Measurements from ENCODE around the gene ADAM29.

DNA sequence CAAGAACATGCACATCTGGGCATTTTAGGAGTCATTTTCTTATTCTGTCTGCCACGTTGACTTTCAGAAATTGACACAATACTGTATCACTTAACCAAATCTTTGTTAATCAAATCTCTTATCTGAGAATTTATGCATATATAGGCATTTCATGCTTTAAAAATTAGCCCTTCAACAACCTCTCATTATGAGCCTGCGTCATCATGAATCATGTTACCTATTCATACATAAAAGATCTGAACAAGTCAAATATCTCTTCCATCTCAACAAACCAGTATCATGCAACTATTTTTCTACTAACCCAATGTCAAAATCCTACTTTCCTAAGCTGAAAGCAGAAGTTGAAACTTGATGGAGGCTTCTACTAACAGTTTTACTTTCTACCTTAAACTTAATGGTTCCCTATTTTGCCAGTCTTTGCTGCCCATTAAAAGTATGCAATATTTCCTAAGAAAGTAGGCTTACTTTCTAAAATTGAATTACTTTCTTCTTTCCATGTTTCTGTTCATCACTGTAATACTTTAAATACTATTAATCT, 1.8 kb downstream of the ADAM29 start:
- TF ChIP-seq, protein P1, sequence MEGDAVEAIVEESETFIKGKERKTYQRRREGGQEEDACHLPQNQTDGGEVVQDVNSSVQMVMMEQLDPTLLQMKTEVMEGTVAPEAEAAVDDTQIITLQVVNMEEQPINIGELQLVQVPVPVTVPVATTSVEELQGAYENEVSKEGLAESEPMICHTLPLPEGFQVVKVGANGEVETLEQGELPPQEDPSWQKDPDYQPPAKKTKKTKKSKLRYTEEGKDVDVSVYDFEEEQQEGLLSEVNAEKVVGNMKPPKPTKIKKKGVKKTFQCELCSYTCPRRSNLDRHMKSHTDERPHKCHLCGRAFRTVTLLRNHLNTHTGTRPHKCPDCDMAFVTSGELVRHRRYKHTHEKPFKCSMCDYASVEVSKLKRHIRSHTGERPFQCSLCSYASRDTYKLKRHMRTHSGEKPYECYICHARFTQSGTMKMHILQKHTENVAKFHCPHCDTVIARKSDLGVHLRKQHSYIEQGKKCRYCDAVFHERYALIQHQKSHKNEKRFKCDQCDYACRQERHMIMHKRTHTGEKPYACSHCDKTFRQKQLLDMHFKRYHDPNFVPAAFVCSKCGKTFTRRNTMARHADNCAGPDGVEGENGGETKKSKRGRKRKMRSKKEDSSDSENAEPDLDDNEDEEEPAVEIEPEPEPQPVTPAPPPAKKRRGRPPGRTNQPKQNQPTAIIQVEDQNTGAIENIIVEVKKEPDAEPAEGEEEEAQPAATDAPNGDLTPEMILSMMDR (IDR thresholded peaks at IDR 0.05), result no peak
- TF ChIP-seq EZH2 (IDR thresholded peaks at IDR 0.05) (no peak), EZH2phosphoT487 (IDR thresholded peaks at IDR 0.05) (no peak)

Measured in neural progenitor cell (in vitro differentiated cells).